Suprapubic skin (tissue), 4 donors: ENCODE data around the gene PCBP4. TPM values are rescaled to one million over a fixed set of nuclear protein-coding genes. Genes with fewer than 3 reads are reported as not detected.

Source experiments
- DNase-seq, 2 donors: peaks; one replicate each; pipeline ENCODE4 v3.0.0-alpha.2; 2019; ENCODE audit warnings: low spot score in 2 of 2
- H3K27ac ChIP-seq: fragments of 200-600 bp; sonication (generic); one replicate; pipeline ENCODE4 v1.5.1; 2019
- H3K27me3 ChIP-seq: fragments of 200-600 bp; sonication (generic); one replicate; pipeline ENCODE4 v1.5.1; 2019
- H3K36me3 ChIP-seq: fragments of 200-600 bp; sonication (generic); one replicate; pipeline ENCODE4 v1.5.1; 2019
- H3K4me1 ChIP-seq: fragments of 200-600 bp; sonication (generic); one replicate; pipeline ENCODE4 v1.5.1; 2019
- H3K4me3 ChIP-seq: fragments of 200-600 bp; sonication (generic); one replicate; pipeline ENCODE4 v1.5.1; 2019; ENCODE audit warnings: mild to moderate bottlenecking
- H3K9me3 ChIP-seq: fragments of 200-600 bp; sonication (generic); one replicate; pipeline ENCODE4 v1.5.1; 2019
- CTCF ChIP-seq, 2 donors: fragments of 200-600 bp in 1 of 2; fragments of 450-650 bp in 1 of 2; sonication (generic) in 1 of 2; IDR thresholded peaks; one replicate each; pipeline ENCODE4 v1.5.1; 2016 to 2019; ENCODE audit warnings: antibody characterized with exemption in 2 of 2, mild to moderate bottlenecking in 1 of 2, moderate library complexity in 1 of 2
- EP300 ChIP-seq: sonication (generic); formaldehyde crosslinking; IDR thresholded peaks from one replicate; pipeline ENCODE4 v1.6.1; 2017; ENCODE audit warnings: antibody characterized with exemption
- POLR2A ChIP-seq, 2 donors: fragments of 450-650 bp; IDR thresholded peaks; one replicate each; pipeline ENCODE4 v1.6.1; 2017; ENCODE audit warnings: antibody characterized with exemption in 2 of 2, mild to moderate bottlenecking in 2 of 2, moderate library complexity in 2 of 2
- POLR2AphosphoS5 ChIP-seq, 3 donors: sonication (generic); formaldehyde crosslinking; IDR thresholded peaks; one replicate each; pipeline ENCODE4 v1.6.1; 2017; ENCODE audit warnings: antibody characterized with exemption in 3 of 3
- WGBS: methylation state at CpG from one replicate; pipeline ENCODE4 v1.1.5; 2018; 5-methylcytosine and 5-hydroxymethylcytosine counted together
- total RNA-seq, 4 donors: library from RNA; depleted of rRNA; stranded (reverse); fragments of >200 nt; gene quantifications; one replicate each; pipeline ENCODE4 v1.1.0, GENCODE V29; 2016

PCBP4 gene
- total RNA-seq, 4 donors from 2014 or later: 24.6 to 32.1 (median 28.6) TPM

GRCh38 chr3:52010431-52010830, 43.2 kb upstream of the PCBP4 start:
- TF ChIP-seq CTCF (IDR thresholded peaks at IDR 0.05) (no peak), POLR2A (IDR thresholded peaks at IDR 0.05) (no peak), EP300 (no peak), POLR2AphosphoS5 (IDR thresholded peaks at IDR 0.05) (no peak)
- Histone ChIP-seq H3K9me3 (no peaks in the 10 kb centered on the region), H3K4me3 (no peak overlapping the region), H3K36me3 (no peaks in the 10 kb centered on the region), H3K27ac (no peak overlapping the region), H3K4me1 (peaks cover 12% of the 10 kb centered on the region), H3K27me3 (no peaks in the 10 kb centered on the region)
- DNase-seq: no peak

GRCh38 chr3:52007291-52007690, 40.0 kb upstream of the PCBP4 start:
- H3K4me1 ChIP-seq: peaks cover 26% of the 10 kb centered on the region
- DNase-seq: no peak
- H3K9me3 ChIP-seq: no peaks in the 10 kb centered on the region
- H3K36me3 ChIP-seq: no peaks in the 10 kb centered on the region
- 79% methylated on average over 4 of the region's 4 CpGs for WGBS
- TF ChIP-seq POLR2AphosphoS5 (IDR thresholded peaks at IDR 0.05) (no peak), EP300 (no peak), POLR2A (IDR thresholded peaks at IDR 0.05) (no peak), CTCF (IDR thresholded peaks at IDR 0.05) (no peak)
- H3K27ac ChIP-seq: no peak overlapping the region
- no peaks in the 10 kb centered on the region for H3K27me3 ChIP-seq
- no peak overlapping the region for H3K4me3 ChIP-seq

GRCh38 chr3:52006820-52007133, 39.5 kb upstream of the PCBP4 start:
- H3K27ac ChIP-seq: no peak overlapping the region
- H3K4me3 ChIP-seq: no peak overlapping the region
- WGBS: 89% methylated on average over 6 of the region's 6 CpGs
- no peak for DNase-seq
- no peaks in the 10 kb centered on the region for H3K27me3 ChIP-seq
- H3K4me1 ChIP-seq: peaks cover 27% of the 10 kb centered on the region
- no peaks in the 10 kb centered on the region for H3K9me3 ChIP-seq
- TF ChIP-seq POLR2A (IDR thresholded peaks at IDR 0.05): no peak
- TF ChIP-seq EP300: no peak
- no peak for TF ChIP-seq POLR2AphosphoS5 (IDR thresholded peaks at IDR 0.05)
- TF ChIP-seq CTCF (IDR thresholded peaks at IDR 0.05): no peak
- no peaks in the 10 kb centered on the region for H3K36me3 ChIP-seq

GRCh38 chr3:52006017-52006819, 39.0 kb upstream of the PCBP4 start:
- Histone ChIP-seq H3K4me1 (peaks cover 32% of the 10 kb centered on the region), H3K9me3 (no peaks in the 10 kb centered on the region), H3K36me3 (no peaks in the 10 kb centered on the region), H3K4me3 (no peak overlapping the region), H3K27me3 (no peaks in the 10 kb centered on the region), H3K27ac (no peak overlapping the region)
- 72% methylated on average over 5 of the region's 8 CpGs for WGBS
- no peak for TF ChIP-seq POLR2A (IDR thresholded peaks at IDR 0.05)
- no peak for TF ChIP-seq CTCF (IDR thresholded peaks at IDR 0.05)
- no peak for TF ChIP-seq EP300
- TF ChIP-seq POLR2AphosphoS5 (IDR thresholded peaks at IDR 0.05): no peak
- no peak for DNase-seq

- Histone ChIP-seq H3K4me3 (no peak overlapping the region), H3K27me3 (no peaks in the 10 kb centered on the region), H3K9me3 (no peaks in the 10 kb centered on the region), H3K27ac (no peak overlapping the region), H3K36me3 (no peaks in the 10 kb centered on the region), H3K4me1 (peaks cover 32% of the 10 kb centered on the region)
- TF ChIP-seq CTCF (IDR thresholded peaks at IDR 0.05): no peak
- TF ChIP-seq EP300: no peak
- no peak for TF ChIP-seq POLR2A (IDR thresholded peaks at IDR 0.05)
- TF ChIP-seq POLR2AphosphoS5 (IDR thresholded peaks at IDR 0.05): no peak
- no peak for DNase-seq
- 10% methylated on average over 10 of the region's 15 CpGs for WGBS
Observed at GRCh38 chr3:52005571-52005986, 38.3 kb upstream of the PCBP4 start.
